KMS-11 (cell line): Measurements from ENCODE around the gene CLIC6.

ENCODE experiments used
- H2AFZ ChIP-seq: fragments of 200-600 bp; sonication (generic); 2 replicates; pipeline ENCODE4 v1.6.1; 2016; ENCODE audit warnings: antibody characterized with exemption, mixed run types, low read depth
- H3K27ac ChIP-seq: fragments of 200-600 bp; sonication (generic); 2 replicates; pipeline ENCODE4 v1.6.1; 2016; ENCODE audit warnings: mild to moderate bottlenecking, mixed run types
- H3K27me3 ChIP-seq: fragments of 200-600 bp; sonication (generic); 2 replicates; pipeline ENCODE4 v1.6.1; 2017; ENCODE audit warnings: mild to moderate bottlenecking, low read depth, mixed run types, moderate library complexity; ENCODE audit not compliant: insufficient read depth
- H3K36me3 ChIP-seq: fragments of 200-600 bp; sonication (generic); 2 replicates; pipeline ENCODE4 v1.6.1; 2017; ENCODE audit warnings: mild to moderate bottlenecking, mixed run types; ENCODE audit not compliant: insufficient read depth
- H3K4me1 ChIP-seq: fragments of 200-600 bp; sonication (generic); 2 replicates; pipeline ENCODE4 v1.6.1; 2016; ENCODE audit warnings: mild to moderate bottlenecking, low read depth, mixed run types; ENCODE audit not compliant: poor library complexity, severe bottlenecking
- H3K4me2 ChIP-seq: fragments of 200-600 bp; sonication (generic); 2 replicates; pipeline ENCODE4 v1.7.0; 2016; ENCODE audit warnings: mild to moderate bottlenecking, mixed run types
- H3K4me3 ChIP-seq: fragments of 200-600 bp; sonication (generic); IDR thresholded peaks from 2 replicates; pipeline ENCODE4 v1.6.1; 2017; ENCODE audit warnings: low read depth, low read length, mixed read lengths; ENCODE audit not compliant: insufficient read depth
- H3K79me2 ChIP-seq: fragments of 200-600 bp; sonication (generic); 2 replicates; pipeline ENCODE4 v1.6.1; 2016; ENCODE audit warnings: low read depth, mixed run types; ENCODE audit not compliant: insufficient read depth
- H3K9ac ChIP-seq: fragments of 200-600 bp; sonication (generic); 2 replicates; pipeline ENCODE4 v1.6.1; 2016; ENCODE audit warnings: mild to moderate bottlenecking, mixed run types
- H4K20me1 ChIP-seq: fragments of 200-600 bp; sonication (generic); 2 replicates; pipeline ENCODE4 v1.6.1; 2016; ENCODE audit warnings: mild to moderate bottlenecking, mixed run types; ENCODE audit not compliant: insufficient read depth
- TF ChIP-seq, protein P1 (sequence below): fragments of 200-600 bp; sonication (generic); conservative IDR thresholded peaks from 2 replicates; pipeline ENCODE4 v1.6.1; 2017; ENCODE audit warnings: low read depth, mild to moderate bottlenecking, antibody characterized with exemption, low read length, moderate library complexity, mixed read lengths

Gene CLIC6

DNA sequence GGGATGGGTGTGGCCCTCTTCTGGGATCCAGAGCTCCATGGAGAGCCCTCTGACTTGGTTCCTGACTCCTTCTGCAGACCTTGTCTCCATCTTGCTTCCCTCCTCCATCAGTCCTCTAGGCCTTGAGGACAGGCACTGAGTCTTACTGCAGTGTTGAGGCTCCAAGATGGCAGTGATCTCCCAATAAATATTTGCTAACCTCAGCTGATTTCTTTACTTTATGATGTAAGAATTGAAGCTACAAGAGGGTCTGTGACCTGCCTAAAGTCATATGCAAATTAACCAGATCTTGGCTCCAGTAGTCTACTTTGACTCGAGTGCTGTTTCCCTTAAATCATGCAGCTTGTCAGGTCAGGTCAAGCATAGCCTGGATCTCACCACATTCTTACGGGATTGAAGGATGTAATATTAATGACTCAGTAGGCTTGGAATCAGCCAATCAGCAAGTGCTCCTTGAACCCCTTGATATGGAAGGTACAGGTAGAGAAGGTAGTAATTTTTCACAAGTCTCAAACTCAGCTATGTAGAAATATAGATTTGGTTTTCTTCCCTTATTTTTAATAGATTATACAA lies 93.0 kb downstream of the CLIC6 start:
- TF ChIP-seq, protein P1, sequence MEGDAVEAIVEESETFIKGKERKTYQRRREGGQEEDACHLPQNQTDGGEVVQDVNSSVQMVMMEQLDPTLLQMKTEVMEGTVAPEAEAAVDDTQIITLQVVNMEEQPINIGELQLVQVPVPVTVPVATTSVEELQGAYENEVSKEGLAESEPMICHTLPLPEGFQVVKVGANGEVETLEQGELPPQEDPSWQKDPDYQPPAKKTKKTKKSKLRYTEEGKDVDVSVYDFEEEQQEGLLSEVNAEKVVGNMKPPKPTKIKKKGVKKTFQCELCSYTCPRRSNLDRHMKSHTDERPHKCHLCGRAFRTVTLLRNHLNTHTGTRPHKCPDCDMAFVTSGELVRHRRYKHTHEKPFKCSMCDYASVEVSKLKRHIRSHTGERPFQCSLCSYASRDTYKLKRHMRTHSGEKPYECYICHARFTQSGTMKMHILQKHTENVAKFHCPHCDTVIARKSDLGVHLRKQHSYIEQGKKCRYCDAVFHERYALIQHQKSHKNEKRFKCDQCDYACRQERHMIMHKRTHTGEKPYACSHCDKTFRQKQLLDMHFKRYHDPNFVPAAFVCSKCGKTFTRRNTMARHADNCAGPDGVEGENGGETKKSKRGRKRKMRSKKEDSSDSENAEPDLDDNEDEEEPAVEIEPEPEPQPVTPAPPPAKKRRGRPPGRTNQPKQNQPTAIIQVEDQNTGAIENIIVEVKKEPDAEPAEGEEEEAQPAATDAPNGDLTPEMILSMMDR: no peak
- Histone ChIP-seq H2AFZ (no peak overlapping the region), H3K4me2 (no peak overlapping the region), H3K36me3 (no peaks in the 10 kb centered on the region), H4K20me1 (no peaks in the 10 kb centered on the region), H3K27me3 (no peaks in the 10 kb centered on the region), H3K79me2 (no peaks in the 10 kb centered on the region), H3K4me3 (no peak overlapping the region), H3K4me1 (no peaks in the 10 kb centered on the region), H3K9ac (no peak overlapping the region), H3K27ac (no peak overlapping the region)

DNA sequence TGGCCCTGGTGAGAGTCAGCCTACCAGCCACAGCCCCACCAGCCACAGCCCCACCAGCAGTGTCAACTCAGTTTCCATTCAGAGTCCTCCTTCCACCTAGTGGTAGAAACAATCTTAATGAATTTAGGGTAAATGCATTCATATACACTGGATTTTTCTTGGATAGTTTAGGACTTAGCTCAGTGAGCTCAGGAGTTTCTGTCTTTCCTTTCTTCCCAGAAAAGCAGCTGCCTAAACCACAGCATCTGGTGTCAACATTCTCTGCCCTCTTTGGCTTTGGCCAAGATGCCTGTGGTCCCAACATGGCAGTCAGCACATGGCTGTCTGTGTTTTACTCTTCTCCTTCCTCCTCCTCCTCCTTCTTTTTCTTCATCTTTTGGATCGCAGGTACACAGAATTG lies 94.0 kb downstream of the CLIC6 start:
- Histone ChIP-seq H4K20me1 (no peaks in the 10 kb centered on the region), H3K4me3 (no peak overlapping the region), H3K4me1 (no peaks in the 10 kb centered on the region), H2AFZ (no peak overlapping the region), H3K79me2 (no peaks in the 10 kb centered on the region), H3K27ac (no peak overlapping the region), H3K27me3 (no peaks in the 10 kb centered on the region), H3K4me2 (no peak overlapping the region), H3K9ac (no peak overlapping the region), H3K36me3 (no peaks in the 10 kb centered on the region)
- TF ChIP-seq, protein P1: no peak

DNA sequence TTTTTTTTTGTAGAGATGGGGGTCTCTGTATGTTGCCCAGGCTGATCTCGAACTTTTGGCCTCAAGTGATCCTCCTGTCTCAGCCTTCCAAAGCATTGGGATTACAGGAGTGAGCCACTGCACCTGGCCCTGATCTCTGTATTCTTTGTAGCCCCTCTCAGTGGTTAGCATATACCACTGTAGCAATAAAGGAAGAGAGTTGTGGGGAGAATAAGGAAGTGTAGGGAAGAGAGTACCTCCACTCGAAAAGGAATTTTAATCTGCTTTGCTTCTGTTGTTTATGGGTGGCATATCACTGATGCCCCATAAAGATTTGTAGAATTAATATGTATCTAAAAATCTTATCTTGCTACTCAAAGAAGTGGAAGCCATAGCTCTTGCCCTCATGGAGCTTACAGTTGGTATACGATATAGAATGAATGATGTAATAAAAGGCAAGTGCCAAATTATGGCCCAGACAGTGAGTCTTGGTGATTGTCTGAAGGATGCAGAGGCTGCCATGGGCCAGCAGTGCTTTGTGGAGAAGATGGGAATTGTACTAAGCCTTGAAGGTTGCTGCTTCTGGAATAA lies 96.0 kb downstream of the CLIC6 start:
- Histone ChIP-seq H3K36me3 (no peaks in the 10 kb centered on the region), H3K79me2 (no peaks in the 10 kb centered on the region), H4K20me1 (no peaks in the 10 kb centered on the region), H2AFZ (no peak overlapping the region), H3K27me3 (no peaks in the 10 kb centered on the region), H3K4me2 (no peak overlapping the region), H3K9ac (no peak overlapping the region), H3K4me3 (no peak overlapping the region), H3K27ac (no peak overlapping the region), H3K4me1 (no peaks in the 10 kb centered on the region)
- TF ChIP-seq, protein P1: no peak

DNA sequence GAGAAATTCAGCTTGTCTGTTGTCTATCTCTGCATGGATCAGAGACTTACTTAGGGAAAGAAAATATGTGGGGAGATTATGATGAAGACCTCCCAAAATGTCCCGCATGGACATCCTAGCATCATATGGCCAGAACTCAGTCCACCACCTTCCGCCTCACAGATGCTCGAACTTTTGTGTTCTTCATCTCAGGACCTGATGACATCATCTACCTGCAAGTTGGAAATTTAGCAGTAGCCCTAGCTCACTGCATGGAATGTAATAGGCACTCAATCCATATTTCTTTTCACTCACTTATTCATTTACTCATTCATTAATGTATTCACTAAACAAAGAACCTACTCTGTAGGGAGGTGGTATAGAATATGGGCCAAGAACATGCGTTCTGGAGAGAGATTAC lies 96.8 kb downstream of the CLIC6 start:
- TF ChIP-seq, protein P1: no peak

More for the DNA sequence above, 96.8 kb downstream of the CLIC6 start:
- no peak overlapping the region for H3K4me3 ChIP-seq
- H3K4me1 ChIP-seq: no peaks in the 10 kb centered on the region
- H3K9ac ChIP-seq: no peak overlapping the region
- H2AFZ ChIP-seq: no peak overlapping the region
- H3K27ac ChIP-seq: no peak overlapping the region
- no peaks in the 10 kb centered on the region for H3K79me2 ChIP-seq
- H3K4me2 ChIP-seq: no peak overlapping the region
- H3K36me3 ChIP-seq: no peaks in the 10 kb centered on the region
- H3K27me3 ChIP-seq: no peaks in the 10 kb centered on the region
- H4K20me1 ChIP-seq: no peaks in the 10 kb centered on the region
